Neural crest cell (in vitro differentiated cells): ENCODE data around the gene CABP4. TPM values are rescaled to one million over a fixed set of nuclear protein-coding genes. Genes with fewer than 3 reads are reported as not detected.

ENCODE experiments used
- DNase-seq: peaks from one replicate; pipeline ENCODE4 v3.0.0; 2021; ENCODE audit warnings: low read depth, mixed read lengths, low spot score
- H3K27ac Mint-ChIP-seq: one replicate; pipeline ENCODE4 v1.8.0; 2021; ENCODE audit warnings: mild to moderate bottlenecking, mixed read lengths; ENCODE audit not compliant: unreplicated experiment
- H3K27me3 Mint-ChIP-seq: 2 replicates; pipeline ENCODE4 v1.8.0; 2021; ENCODE audit warnings: low read depth, mild to moderate bottlenecking, mixed read lengths
- H3K36me3 Mint-ChIP-seq: 2 replicates; pipeline ENCODE4 v1.8.0; 2021; ENCODE audit warnings: low read depth, mild to moderate bottlenecking, mixed read lengths
- H3K4me1 Mint-ChIP-seq: 2 replicates; pipeline ENCODE4 v1.8.0; 2021; ENCODE audit warnings: mixed read lengths
- H3K4me3 Mint-ChIP-seq: one replicate; pipeline ENCODE4 v1.8.0; 2021; ENCODE audit warnings: mild to moderate bottlenecking, mixed read lengths
- H3K9me3 Mint-ChIP-seq: 2 replicates; pipeline ENCODE4 v1.8.0; 2021; ENCODE audit warnings: mixed read lengths
- CTCF ChIP-seq: fragments of 200-600 bp; sonication (generic); conservative IDR thresholded peaks from 2 replicates; pipeline ENCODE4 v1.5.0; 2021; ENCODE audit warnings: antibody characterized with exemption, mild to moderate bottlenecking
- total RNA-seq: library from RNA; stranded (reverse); gene quantifications from 2 replicates; pipeline ENCODE4 v1.2.1, GENCODE V29; 2021

CABP4 gene
- total RNA-seq, 1 donor from 2014 or later = not detected

GRCh38 chr11:67448220-67448609 lies 6.9 kb upstream of the CABP4 start:
- no peak for TF ChIP-seq CTCF
- Mint-ChIP-seq H3K27me3 (no peaks in the 10 kb centered on the region), H3K36me3 (no peaks in the 10 kb centered on the region), H3K9me3 (no peaks in the 10 kb centered on the region), H3K4me3 (no peak overlapping the region), H3K27ac (no peak overlapping the region), H3K4me1 (peaks cover 10% of the 10 kb centered on the region)
- no peak for DNase-seq

- no peak for DNase-seq
- H3K4me3 Mint-ChIP-seq = no peak overlapping the region
- no peaks in the 10 kb centered on the region for H3K9me3 Mint-ChIP-seq
- H3K36me3 Mint-ChIP-seq = no peaks in the 10 kb centered on the region
- H3K27ac Mint-ChIP-seq = peak overlapping the region; percentile 29
- TF ChIP-seq CTCF = no peak
- no peaks in the 10 kb centered on the region for H3K27me3 Mint-ChIP-seq
- H3K4me1 Mint-ChIP-seq = peaks cover 10% of the 10 kb centered on the region
These were observed 5.9 kb upstream of the CABP4 start for GRCh38 chr11:67449116-67449844.

- no peaks in the 10 kb centered on the region for H3K9me3 Mint-ChIP-seq
- no peaks in the 10 kb centered on the region for H3K27me3 Mint-ChIP-seq
- no peak overlapping the region for H3K27ac Mint-ChIP-seq
- H3K36me3 Mint-ChIP-seq = no peaks in the 10 kb centered on the region
- no peak for TF ChIP-seq CTCF
- peaks cover 10% of the 10 kb centered on the region for H3K4me1 Mint-ChIP-seq
- no peak for DNase-seq
- peak overlapping the region; percentile 15 for H3K4me3 Mint-ChIP-seq
These were observed 4.1 kb upstream of the CABP4 start for GRCh38 chr11:67450796-67451657.

GRCh38 chr11:67451658-67451976 lies 3.5 kb upstream of the CABP4 start:
- Mint-ChIP-seq H3K27me3 (no peaks in the 10 kb centered on the region), H3K27ac (no peak overlapping the region), H3K36me3 (no peaks in the 10 kb centered on the region), H3K4me3 (no peak overlapping the region), H3K9me3 (no peaks in the 10 kb centered on the region), H3K4me1 (peaks cover 10% of the 10 kb centered on the region)
- no peak for DNase-seq
- no peak for TF ChIP-seq CTCF

- H3K9me3 Mint-ChIP-seq = no peaks in the 10 kb centered on the region
- TF ChIP-seq CTCF = no peak
- H3K27me3 Mint-ChIP-seq = no peaks in the 10 kb centered on the region
- H3K27ac Mint-ChIP-seq = no peak within 1 kb of the TSS
- H3K36me3 Mint-ChIP-seq = no peaks in the 10 kb centered on the region
- H3K4me1 Mint-ChIP-seq = peaks cover 10% of the 10 kb centered on the region
- no peak within 1 kb of the TSS for H3K4me3 Mint-ChIP-seq
- DNase-seq = no peak
These were observed 2.8 kb upstream of the CABP4 start, which contains the start of gene GPR152 for GRCh38 chr11:67452141-67452952. GPR152 (minus strand) TSS chr11:67452729; CDS start chr11:67452724, 5 bp downstream.
